ENCODE measurements around the gene SORCS2. TPM values are rescaled to one million over a fixed set of nuclear protein-coding genes. Genes with fewer than 3 reads are reported as not detected.

SORCS2 gene
- total and polyA plus RNA-seq, 2 of the 8 experiments (the other 6 are each of a cell fraction or from before 2014, with no cell fraction given) = 0.36 to 1.8 TPM

GRCh38 chr4:7642741-7643458 lies 450.6 kb downstream of the SORCS2 start:
- no peaks in the 10 kb centered on the region for H3K79me1 ChIP-seq (ENCODE audit: low read depth, low read length)
- no peak overlapping the region for H3K56ac ChIP-seq (replicated peaks; ENCODE audit: insufficient read length, low read depth, low read length)
- H2BK12ac ChIP-seq (ENCODE audit: low read depth, low read length) = no peak overlapping the region
- H3K79me2 ChIP-seq (ENCODE audit: control insufficient read depth in 1 of 2, insufficient read depth in 2 of 2, low read length in 2 of 2) = no peaks in the 10 kb centered on the region
- no peak overlapping the region for H3K4ac ChIP-seq (replicated peaks; ENCODE audit: insufficient read length, low read depth, low read length)
- H3K27ac ChIP-seq (ENCODE audit: low read depth, low read length) = no peak overlapping the region
- H3K14ac ChIP-seq (ENCODE audit: insufficient read length) = no peak overlapping the region
- no peak overlapping the region for H2BK20ac ChIP-seq (ENCODE audit: low read length)
- no peak overlapping the region for H2AFZ ChIP-seq (ENCODE audit: low read length)
- H4K91ac ChIP-seq (replicated peaks; ENCODE audit: insufficient read length, low read length) = no peak overlapping the region
- H3K23me2 ChIP-seq (ENCODE audit: low read depth, low read length) = peaks cover 16% of the 10 kb centered on the region
- ChIA-PET CTCF (ENCODE audit: partially characterized antibody) (interaction anchor here (1.2 kb wide), 1 partner anchor 9 kb away, joined by 4 read pairs; no protein-coding TSS in a partner anchor), POLR2A (ENCODE audit: partially characterized antibody) (no interaction called here)
- no peak overlapping the region for H3K9ac ChIP-seq (replicated peaks in 1 of 4; ENCODE audit: extremely low read depth in 1 of 4, low read depth in 3 of 4, low read length in 3 of 4)
- H4K5ac ChIP-seq (ENCODE audit: insufficient read length, low read depth, low read length) = no peak overlapping the region
- H4K8ac ChIP-seq (ENCODE audit: extremely low read depth, insufficient read depth, low read length) = no peak overlapping the region
- H2BK5ac ChIP-seq (ENCODE audit: low read depth, low read length) = no peak overlapping the region
- no peak overlapping the region for H2BK15ac ChIP-seq (ENCODE audit: low read length)
- H3K4me1 ChIP-seq (replicated peaks in 1 of 4; ENCODE audit: control insufficient read depth in 3 of 4, insufficient read depth in 4 of 4, low read length in 3 of 4) = no peaks in the 10 kb centered on the region; a peak in 1 of 7 replicates
- no peak overlapping the region for H3K23ac ChIP-seq (ENCODE audit: insufficient read length)
- no peaks in the 10 kb centered on the region for H3K27me3 ChIP-seq (replicated peaks in 1 of 4; ENCODE audit: control insufficient read depth in 3 of 4, extremely low read depth in 1 of 4, insufficient read depth in 3 of 4, low read length in 3 of 4)
- WGBS, 2 experiments (ENCODE audit: extremely low coverage in 1 of 2, insufficient coverage in 1 of 2, insufficient read length in 1 of 2, insufficient replicate concordance in 2 of 2, low coverage in 1 of 2, low lambda C conversion rate in 2 of 2, missing lambda C conversion rate in 1 of 2) = 79% methylated on average over 9 of the region's 9 CpGs; no CpG with 5 or more reads in 1 of the 2 experiments
- no peak overlapping the region for H2BK120ac ChIP-seq (replicated peaks; ENCODE audit: low read depth, low read length)
- H3K4me3 ChIP-seq (ENCODE audit: extremely low read depth in 1 of 4, insufficient read depth in 2 of 4, low read depth in 3 of 4, low read length in 4 of 4) = no peak overlapping the region
- H3K18ac ChIP-seq (ENCODE audit: extremely low read depth, low read length) = no peak overlapping the region
- no peak overlapping the region for H3K4me2 ChIP-seq (ENCODE audit: insufficient read depth in 1 of 2, low read depth in 2 of 2, low read length in 2 of 2)
- no peak for DNase-seq (ENCODE audit: low read depth in 1 of 2, low spot score in 2 of 2)
- no peak for TF ChIP-seq HDAC2 (IDR thresholded peaks at IDR 0.05; ENCODE audit: borderline replicate concordance in 1 of 2, low read depth in 2 of 2, low read length in 2 of 2)
- no peak for TF ChIP-seq HDAC6 (IDR thresholded peaks at IDR 0.05; ENCODE audit: low read depth, low read length)
- TF ChIP-seq ASH2L (IDR thresholded peaks at IDR 0.05; ENCODE audit: low read length) = no peak
- no peak for TF ChIP-seq CTBP2 (IDR thresholded peaks at IDR 0.05; ENCODE audit: borderline replicate concordance, insufficient read depth, insufficient read length, low read length)
- TF ChIP-seq SP4 (IDR thresholded peaks at IDR 0.05; ENCODE audit: low read length) = no peak
- no peak for TF ChIP-seq KDM1A (IDR thresholded peaks at IDR 0.05; ENCODE audit: borderline replicate concordance, low read length)
- no peak for TF ChIP-seq SUZ12 (IDR thresholded peaks at IDR 0.05; ENCODE audit: low read length)
- no peak for TF ChIP-seq EZH2 (IDR thresholded peaks at IDR 0.05; ENCODE audit: low read depth, low read length, severe bottlenecking)
- no peak for TF ChIP-seq CBX5 (IDR thresholded peaks at IDR 0.05; ENCODE audit: low read depth, low read length)
- no peak for TF ChIP-seq RFX5 (IDR thresholded peaks at IDR 0.05; ENCODE audit: borderline replicate concordance, low read depth, low read length)
- TF ChIP-seq CREB1 (IDR thresholded peaks at IDR 0.05) = no peak
- TF ChIP-seq CEBPB (IDR thresholded peaks at IDR 0.05; ENCODE audit: low read depth, low read length) = no peak
- TF ChIP-seq TCF12 (IDR thresholded peaks at IDR 0.05; ENCODE audit: low read depth, low read length) = no peak
- no peak for TF ChIP-seq RXRA (IDR thresholded peaks at IDR 0.05; ENCODE audit: insufficient read depth, low read depth, low read length)
- H3K36me3 ChIP-seq (ENCODE audit: control insufficient read depth in 2 of 4, insufficient read depth in 4 of 4, low read length in 3 of 4) = no peaks in the 10 kb centered on the region; a peak in 1 of 8 replicates
- no peak overlapping the region for H2AK5ac ChIP-seq (ENCODE audit: low read depth, low read length)
- FAIRE-seq = no peak
- H4K20me1 ChIP-seq (replicated peaks in 1 of 2; ENCODE audit: control insufficient read depth in 1 of 2, insufficient read depth in 2 of 2, low read length in 2 of 2) = peaks cover 0 to 9% of the 10 kb centered on the region in 2 experiments
- peaks cover 6 to 11% of the 10 kb centered on the region in 2 experiments for H3K9me3 ChIP-seq (ENCODE audit: insufficient read depth in 2 of 2, low read depth in 1 of 2, low read length in 1 of 2)
